Parathyroid adenoma (tissue), 2 donors: ENCODE results near the gene CPHXL2.

Experiments used
- H2AFZ ChIP-seq: fragments of 300-600 bp; sonication (generic); one replicate; pipeline ENCODE4 v1.7.0; 2017; ENCODE audit warnings: antibody characterized with exemption, mild to moderate bottlenecking
- H3K27ac ChIP-seq: fragments of 300-600 bp; sonication (generic); one replicate; pipeline ENCODE4 v1.7.0; 2017
- H3K27me3 ChIP-seq: fragments of 300-600 bp; sonication (generic); one replicate; pipeline ENCODE4 v1.7.0; 2017; ENCODE audit warnings: low read length; ENCODE audit not compliant: control insufficient read depth, insufficient read depth
- H3K36me3 ChIP-seq: fragments of 300-600 bp; sonication (generic); one replicate; pipeline ENCODE4 v1.7.0; 2017; ENCODE audit warnings: low read length; ENCODE audit not compliant: control insufficient read depth, insufficient read depth
- H3K4me1 ChIP-seq: fragments of 300-600 bp; sonication (generic); one replicate; pipeline ENCODE4 v1.7.0; 2017; ENCODE audit warnings: control low read depth
- H3K4me2 ChIP-seq: fragments of 300-600 bp; sonication (generic); one replicate; pipeline ENCODE4 v1.7.0; 2017; ENCODE audit warnings: low read length
- H3K4me3 ChIP-seq: fragments of 300-600 bp; sonication (generic); one replicate; pipeline ENCODE4 v1.7.0; 2017; ENCODE audit warnings: low read depth, low read length
- H3K79me2 ChIP-seq: fragments of 300-600 bp; sonication (generic); one replicate; pipeline ENCODE4 v1.7.0; 2017; ENCODE audit warnings: control low read depth
- H3K9ac ChIP-seq: fragments of 300-600 bp; sonication (generic); one replicate; pipeline ENCODE4 v1.7.0; 2017; ENCODE audit warnings: mild to moderate bottlenecking
- H3K9me3 ChIP-seq: fragments of 300-600 bp; sonication (generic); one replicate; pipeline ENCODE4 v1.7.0; 2017; ENCODE audit warnings: low read length; ENCODE audit not compliant: control insufficient read depth
- CTCF ChIP-seq: fragments of 300-600 bp; sonication (generic); IDR thresholded peaks from one replicate; pipeline ENCODE4 v1.7.0; 2017; ENCODE audit warnings: antibody characterized with exemption, mild to moderate bottlenecking
- donor health status: primary hyperparathyroidism.

CPHXL2 gene

DNA sequence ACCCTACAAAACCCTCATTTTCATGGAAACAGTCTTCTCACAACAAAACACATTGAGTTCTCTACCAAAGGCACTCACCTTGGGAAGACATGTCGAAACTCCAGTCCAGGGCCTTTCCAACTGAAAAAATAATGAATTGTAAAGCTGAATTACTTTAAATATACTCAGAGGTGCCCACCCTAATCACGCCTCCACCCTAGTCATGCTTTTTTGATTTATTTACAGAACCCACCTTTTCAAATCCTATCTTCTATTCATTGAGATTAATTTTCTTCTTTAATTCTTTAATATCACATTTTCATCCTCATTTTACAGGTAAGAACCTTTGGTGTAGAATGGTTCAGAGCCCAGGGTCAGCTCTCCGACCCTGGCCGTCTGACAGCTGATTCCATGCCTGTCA, at the start of gene CPHXL2:
TSS of gene CPHXL2 (minus strand) at position 101 of the 400 bp plus-strand sequence. CDS start at position 91, 10 bp downstream.
- H3K79me2 ChIP-seq, result no peaks in the 10 kb centered on the region
- no peak within 1 kb of the TSS for H3K9ac ChIP-seq
- no peak within 1 kb of the TSS for H3K27ac ChIP-seq
- no peaks in the 10 kb centered on the region for H3K4me1 ChIP-seq
- H3K9me3 ChIP-seq, result no peaks in the 10 kb centered on the region
- no peak within 1 kb of the TSS for H3K4me2 ChIP-seq
- no peaks in the 10 kb centered on the region for H3K27me3 ChIP-seq
- H3K36me3 ChIP-seq, result no peaks in the 10 kb centered on the region
- H3K4me3 ChIP-seq, result no peak within 1 kb of the TSS
- H2AFZ ChIP-seq, result no peak within 1 kb of the TSS
- TF ChIP-seq CTCF, result no peak

- no peak within 1 kb of the TSS for H3K4me3 ChIP-seq
- no peaks in the 10 kb centered on the region for H3K36me3 ChIP-seq
- H3K4me1 ChIP-seq, result no peaks in the 10 kb centered on the region
- no peaks in the 10 kb centered on the region for H3K79me2 ChIP-seq
- no peak within 1 kb of the TSS for H3K4me2 ChIP-seq
- H3K9me3 ChIP-seq, result no peaks in the 10 kb centered on the region
- H2AFZ ChIP-seq, result no peak within 1 kb of the TSS
- no peak within 1 kb of the TSS for H3K27ac ChIP-seq
- no peak within 1 kb of the TSS for H3K9ac ChIP-seq
- TF ChIP-seq CTCF, result no peak
- no peaks in the 10 kb centered on the region for H3K27me3 ChIP-seq
Observed at GRCh38 chr16:75726390-75726789, 49.6 kb upstream of the CPHXL2 start, which contains the start of gene CPHXL. TSS of gene CPHXL (minus strand) at chr16:75726490. CDS start at chr16:75726442, 48 bp downstream.

GRCh38 chr16:75718452-75718851, 41.6 kb upstream of the CPHXL2 start:
- H2AFZ ChIP-seq, result no peak overlapping the region
- no peaks in the 10 kb centered on the region for H3K36me3 ChIP-seq
- H3K79me2 ChIP-seq, result no peaks in the 10 kb centered on the region
- H3K9ac ChIP-seq, result no peak overlapping the region
- no peaks in the 10 kb centered on the region for H3K9me3 ChIP-seq
- H3K27ac ChIP-seq, result no peak overlapping the region
- H3K27me3 ChIP-seq, result no peaks in the 10 kb centered on the region
- H3K4me1 ChIP-seq, result no peaks in the 10 kb centered on the region
- no peak overlapping the region for H3K4me2 ChIP-seq
- TF ChIP-seq CTCF, result no peak
- no peak overlapping the region for H3K4me3 ChIP-seq

DNA sequence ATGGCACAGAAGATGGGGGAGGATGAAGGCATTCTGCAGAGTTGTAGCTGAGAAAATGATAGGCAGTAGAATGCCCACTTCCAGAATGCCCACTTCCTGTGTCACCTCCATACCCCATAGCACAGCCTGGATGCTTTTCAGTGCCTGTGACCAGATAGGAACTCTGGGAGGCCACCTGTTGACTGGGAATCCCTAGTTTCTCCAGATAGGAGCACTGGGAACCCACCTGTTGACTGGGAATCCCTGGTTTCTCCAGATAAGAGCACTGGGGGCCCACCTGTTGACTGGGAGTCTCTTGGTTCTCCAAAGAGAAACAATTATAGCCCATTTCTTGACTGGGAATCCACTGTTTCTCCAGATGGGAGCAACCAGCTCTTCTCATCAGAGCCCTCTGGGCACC, 37.9 kb upstream of the CPHXL2 start:
- H3K9me3 ChIP-seq, result no peaks in the 10 kb centered on the region
- H3K27me3 ChIP-seq, result no peaks in the 10 kb centered on the region
- H3K4me1 ChIP-seq, result no peaks in the 10 kb centered on the region
- no peak overlapping the region for H2AFZ ChIP-seq
- H3K4me2 ChIP-seq, result no peak overlapping the region
- no peak for TF ChIP-seq CTCF
- H3K27ac ChIP-seq, result no peak overlapping the region
- no peaks in the 10 kb centered on the region for H3K36me3 ChIP-seq
- H3K4me3 ChIP-seq, result no peak overlapping the region
- no peak overlapping the region for H3K9ac ChIP-seq
- H3K79me2 ChIP-seq, result no peaks in the 10 kb centered on the region

DNA sequence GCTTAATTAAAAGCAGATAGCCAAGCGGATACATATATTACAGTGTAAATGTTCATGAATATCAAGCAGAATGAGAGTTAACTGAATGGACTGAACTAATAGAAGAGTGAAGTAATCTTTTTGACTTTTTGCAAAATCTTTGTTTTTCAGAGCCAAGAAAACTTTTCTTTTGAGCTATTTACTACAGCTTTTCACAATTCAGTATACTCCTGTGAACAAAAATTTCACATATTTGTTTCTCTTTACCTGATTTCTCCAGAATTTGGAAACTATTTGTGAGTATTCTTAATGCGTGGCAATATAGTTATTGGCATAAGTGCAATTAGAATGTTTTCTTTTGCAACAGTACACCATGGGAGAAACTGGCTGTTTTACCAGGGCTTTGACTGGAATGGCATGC, 33.5 kb upstream of the CPHXL2 start:
- Histone ChIP-seq H3K9me3 (no peaks in the 10 kb centered on the region), H3K4me3 (no peak overlapping the region), H2AFZ (no peak overlapping the region), H3K79me2 (no peaks in the 10 kb centered on the region), H3K27ac (no peak overlapping the region), H3K27me3 (no peaks in the 10 kb centered on the region), H3K9ac (no peak overlapping the region), H3K4me2 (no peak overlapping the region), H3K4me1 (no peaks in the 10 kb centered on the region), H3K36me3 (no peaks in the 10 kb centered on the region)
- TF ChIP-seq CTCF, result no peak
